Omental fat pad (tissue), 4 donors: ENCODE results near the gene RBM25. TPM values are rescaled to one million over a fixed set of nuclear protein-coding genes. Genes with fewer than 3 reads are reported as not detected.
A peak's percentile ranks its signal among the peaks of the same experiment; 100 is the strongest.

Source experiments
- ATAC-seq: fragments of 150-250 bp; one replicate; pipeline ENCODE4 v1.9.1; 2016; ENCODE audit warnings: mild to moderate bottlenecking, moderate library complexity; ENCODE audit not compliant: low FRiP score
- DNase-seq: peaks from one replicate; pipeline ENCODE4 v3.0.0-alpha.2; 2019; ENCODE audit warnings: low spot score
- total RNA-seq, 4 donors: library from RNA; depleted of rRNA; stranded (reverse); fragments of >200 nt; gene quantifications; one replicate each; pipeline ENCODE4 v1.1.0, GENCODE V29; 2016
- TF ChIP-seq, protein P1 (sequence below), 3 donors: fragments of 450-650 bp; IDR thresholded peaks; one replicate each; pipeline ENCODE4 v1.5.1; 2016 to 2017; ENCODE audit warnings: antibody characterized with exemption in 3 of 3, mild to moderate bottlenecking in 3 of 3, moderate library complexity in 2 of 3

RBM25 gene
- total RNA-seq, 4 donors from 2014 or later: 46.6 to 99.9 (median 65.6) TPM

DNA sequence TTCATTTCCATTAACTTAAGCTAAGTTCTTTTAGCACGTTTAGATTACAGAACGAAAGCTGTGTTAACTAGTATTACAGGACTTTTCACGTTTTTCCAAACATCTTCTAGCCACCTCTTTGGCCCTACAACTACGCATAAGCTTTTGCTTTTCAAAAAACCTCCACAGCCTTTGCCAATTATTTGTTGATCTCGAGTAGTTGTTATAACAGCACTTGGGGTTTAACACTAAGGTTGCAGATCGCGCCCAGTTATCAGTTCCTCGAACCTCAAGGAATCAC is 450 bp upstream of the RBM25 start:
- no peak for DNase-seq
- ATAC-seq: no peak
- TF ChIP-seq, protein P1, sequence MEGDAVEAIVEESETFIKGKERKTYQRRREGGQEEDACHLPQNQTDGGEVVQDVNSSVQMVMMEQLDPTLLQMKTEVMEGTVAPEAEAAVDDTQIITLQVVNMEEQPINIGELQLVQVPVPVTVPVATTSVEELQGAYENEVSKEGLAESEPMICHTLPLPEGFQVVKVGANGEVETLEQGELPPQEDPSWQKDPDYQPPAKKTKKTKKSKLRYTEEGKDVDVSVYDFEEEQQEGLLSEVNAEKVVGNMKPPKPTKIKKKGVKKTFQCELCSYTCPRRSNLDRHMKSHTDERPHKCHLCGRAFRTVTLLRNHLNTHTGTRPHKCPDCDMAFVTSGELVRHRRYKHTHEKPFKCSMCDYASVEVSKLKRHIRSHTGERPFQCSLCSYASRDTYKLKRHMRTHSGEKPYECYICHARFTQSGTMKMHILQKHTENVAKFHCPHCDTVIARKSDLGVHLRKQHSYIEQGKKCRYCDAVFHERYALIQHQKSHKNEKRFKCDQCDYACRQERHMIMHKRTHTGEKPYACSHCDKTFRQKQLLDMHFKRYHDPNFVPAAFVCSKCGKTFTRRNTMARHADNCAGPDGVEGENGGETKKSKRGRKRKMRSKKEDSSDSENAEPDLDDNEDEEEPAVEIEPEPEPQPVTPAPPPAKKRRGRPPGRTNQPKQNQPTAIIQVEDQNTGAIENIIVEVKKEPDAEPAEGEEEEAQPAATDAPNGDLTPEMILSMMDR (IDR thresholded peaks at IDR 0.05): no peak

DNA sequence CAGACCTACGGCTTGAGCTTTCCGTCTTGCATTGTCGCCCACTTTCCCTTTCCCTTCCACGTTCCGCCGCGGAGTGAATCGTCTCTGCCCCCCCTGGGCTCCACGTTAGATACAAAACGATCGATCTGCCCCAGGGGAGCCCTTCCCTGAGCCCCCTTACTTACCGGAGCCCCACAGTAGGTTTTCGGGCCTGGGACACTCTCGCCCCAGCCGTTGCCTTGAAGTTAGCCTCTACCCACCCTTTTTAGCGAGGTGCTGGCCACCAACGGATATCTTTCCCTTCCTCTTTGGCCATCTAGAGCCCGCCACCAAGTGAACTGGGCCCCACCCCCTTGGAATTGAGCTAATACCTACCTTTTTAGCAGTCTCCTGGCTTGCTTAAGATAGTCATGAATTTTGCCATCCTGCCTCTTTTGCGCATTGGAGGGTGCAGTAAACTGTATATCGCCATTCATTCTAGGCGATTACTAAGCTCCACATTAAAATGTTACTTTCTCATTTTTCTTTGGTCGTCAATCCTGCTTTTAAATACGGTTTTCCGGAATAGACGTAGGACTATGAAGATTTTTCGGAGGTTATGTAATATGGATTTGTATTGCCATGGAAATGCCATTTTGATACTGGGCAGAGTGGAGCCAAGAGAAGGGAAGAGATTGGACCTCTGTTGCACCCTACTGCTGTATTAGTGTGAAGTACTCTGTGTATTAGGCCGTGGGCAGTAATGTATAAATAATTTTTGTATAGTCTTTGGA is 764 bp downstream of the RBM25 start:
- TF ChIP-seq, protein P1 (IDR thresholded peaks at IDR 0.05): no peak
- peak; percentile 24 for ATAC-seq
- DNase-seq: no peak

DNA sequence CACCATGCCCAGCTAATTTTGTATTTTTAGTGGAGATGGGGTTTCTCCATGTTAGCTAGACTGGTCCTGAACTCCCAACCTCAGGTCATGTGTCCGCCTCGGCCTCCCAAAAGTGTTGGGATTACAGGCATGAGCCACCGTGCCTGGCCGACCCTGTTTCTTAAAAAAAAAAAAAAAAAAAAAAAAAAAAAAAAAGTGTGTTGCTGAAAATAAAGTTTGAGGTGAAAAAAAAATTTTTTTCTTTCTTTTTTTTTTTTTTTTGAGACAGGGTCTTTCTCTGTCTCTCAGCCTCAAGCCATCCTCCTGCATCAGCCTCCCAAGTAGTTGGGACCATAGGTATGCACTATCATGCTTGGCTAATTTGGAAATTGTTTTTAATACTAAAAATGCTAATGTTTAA is 11.3 kb downstream of the RBM25 start:
- TF ChIP-seq, protein P1 (IDR thresholded peaks at IDR 0.05): no peak
- ATAC-seq (no peak), DNase-seq (no peak)

DNA sequence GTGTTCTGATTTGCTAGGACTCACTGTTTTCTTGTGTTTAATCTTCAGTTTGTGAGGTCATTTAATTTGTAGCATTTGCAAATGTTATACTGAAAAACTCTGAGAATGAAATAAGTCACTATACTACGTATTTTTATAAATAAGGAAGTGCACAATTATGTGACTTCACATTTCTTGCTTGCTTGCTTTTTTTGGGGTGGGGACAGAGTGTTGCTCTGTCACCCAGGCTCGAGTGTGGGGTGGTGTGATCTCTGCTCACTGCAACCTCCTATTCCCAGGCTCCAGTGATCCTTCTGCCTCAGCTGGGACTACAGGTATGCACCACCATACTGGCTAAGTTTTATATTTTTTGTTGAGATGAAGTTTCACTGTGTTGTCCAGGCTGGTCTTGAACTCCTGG is 32.7 kb downstream of the RBM25 start:
- ATAC-seq: no peak
- no peak for DNase-seq
- TF ChIP-seq, protein P1 (IDR thresholded peaks at IDR 0.05): no peak

DNA sequence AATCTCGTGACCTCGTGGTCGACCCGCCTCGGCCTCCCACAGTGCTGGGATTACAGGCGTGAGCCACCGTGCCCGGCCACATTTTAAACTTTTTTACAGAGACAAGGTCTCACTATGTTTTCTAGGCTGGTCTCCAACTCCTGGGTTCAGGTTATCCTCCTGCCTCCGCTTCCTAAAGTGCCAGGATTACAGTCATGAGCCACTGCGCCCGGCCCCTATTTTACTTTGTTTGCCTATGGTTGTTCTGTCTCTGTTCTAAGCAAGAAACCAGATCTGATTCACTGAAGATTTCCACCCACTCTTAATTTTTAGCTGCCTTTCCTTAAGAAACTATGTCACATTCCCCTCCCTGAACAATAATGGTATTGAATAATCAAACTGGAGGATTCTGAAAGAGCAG is 39.1 kb downstream of the RBM25 start:
- DNase-seq (no peak), ATAC-seq (no peak)
- TF ChIP-seq, protein P1 (IDR thresholded peaks at IDR 0.05): no peak

DNA sequence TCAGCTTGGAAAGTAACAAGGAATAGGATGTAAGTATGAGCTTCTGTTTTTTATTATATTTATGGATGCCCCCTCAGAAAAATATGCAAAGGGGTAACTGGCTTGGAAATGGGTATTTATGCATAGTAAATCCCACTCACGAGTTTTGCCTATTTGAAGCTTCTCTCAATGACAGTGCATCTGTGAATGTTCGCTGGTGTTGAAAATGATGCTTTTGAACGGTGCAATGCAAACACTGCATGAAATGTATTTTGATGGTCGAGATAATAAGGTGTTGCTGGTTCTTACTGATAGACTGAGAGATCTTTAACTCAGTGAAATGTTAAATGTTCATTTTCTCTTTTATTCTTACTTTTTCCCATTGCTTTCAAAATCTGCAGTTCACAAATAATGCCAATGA is 42.0 kb downstream of the RBM25 start:
- TF ChIP-seq, protein P1 (IDR thresholded peaks at IDR 0.05): no peak
- ATAC-seq (no peak), DNase-seq (no peak)

DNA sequence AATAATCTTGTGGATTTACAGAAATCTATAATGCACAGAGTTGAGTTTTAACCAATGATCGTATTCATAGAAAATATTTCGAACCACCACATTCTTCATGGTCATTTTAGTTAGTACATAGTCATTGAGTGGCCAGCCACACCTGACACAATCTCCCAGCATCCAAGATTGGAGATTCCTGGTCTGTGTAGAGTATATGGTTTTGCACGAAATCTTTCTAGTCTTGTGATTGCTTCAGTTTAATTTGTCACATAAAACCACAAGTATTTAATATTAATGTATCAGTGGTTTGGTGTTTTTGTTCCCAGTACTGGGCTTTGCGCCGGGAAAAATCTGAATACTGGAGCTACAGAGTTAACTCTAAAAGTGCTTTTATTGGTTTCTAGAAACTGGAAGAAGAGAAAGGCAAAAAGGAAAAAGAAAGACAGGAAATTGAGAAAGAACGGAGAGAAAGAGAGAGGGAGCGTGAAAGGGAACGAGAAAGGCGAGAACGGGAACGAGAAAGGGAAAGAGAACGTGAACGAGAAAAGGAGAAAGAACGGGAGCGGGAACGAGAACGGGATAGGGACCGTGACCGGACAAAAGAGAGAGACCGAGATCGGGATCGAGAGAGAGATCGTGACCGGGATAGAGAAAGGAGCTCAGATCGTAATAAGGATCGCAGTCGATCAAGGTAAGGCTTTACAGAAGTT is 44.6 kb downstream of the RBM25 start:
- TF ChIP-seq, protein P1 (IDR thresholded peaks at IDR 0.05): no peak
- DNase-seq (no peak), ATAC-seq (no peak)
